Gastrocnemius medialis (tissue), 4 donors: ENCODE results near the gene DOK3.

Source experiments
- POLR2A ChIP-seq, 2 donors: fragments of 450-650 bp; IDR thresholded peaks; one replicate each; pipeline ENCODE4 v1.6.1; 2017; ENCODE audit warnings: antibody characterized with exemption in 2 of 2, mild to moderate bottlenecking in 2 of 2, moderate library complexity in 2 of 2
- TF ChIP-seq, protein P1 (sequence below), 5 experiments: fragments of 450-650 bp in 3 of 5; fragments of 200-600 bp in 2 of 5; sonication (generic) in 2 of 5; IDR thresholded peaks in 4 of 5; conservative IDR thresholded peaks in 1 of 5; 1 replicate in 4 of 5; 2 replicates in 1 of 5; pipeline ENCODE4 v1.5.1; 2016 to 2019; ENCODE audit warnings: antibody characterized with exemption in 5 of 5, mild to moderate bottlenecking in 3 of 5, moderate library complexity in 3 of 5

DNA sequence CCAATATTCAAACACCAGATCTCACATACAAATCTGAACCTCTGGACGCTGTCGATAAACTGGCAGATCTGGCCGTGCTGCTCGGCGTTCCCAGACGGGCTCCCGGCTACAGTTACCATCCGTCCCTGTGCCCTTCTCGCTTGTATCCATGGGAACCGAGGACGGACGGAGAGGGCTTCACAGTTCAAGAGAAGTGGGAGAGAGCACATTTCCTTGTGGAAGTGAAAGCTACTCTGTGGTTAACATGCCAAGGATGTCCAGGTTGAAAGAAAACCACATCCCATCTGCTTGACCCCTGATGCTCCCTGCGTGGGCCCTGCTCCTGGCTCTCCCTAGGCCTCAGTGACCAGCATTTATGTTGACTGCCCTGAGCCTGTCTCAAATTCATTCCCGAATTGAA lies 29.9 kb downstream of the DOK3 start:
- TF ChIP-seq, protein P1, sequence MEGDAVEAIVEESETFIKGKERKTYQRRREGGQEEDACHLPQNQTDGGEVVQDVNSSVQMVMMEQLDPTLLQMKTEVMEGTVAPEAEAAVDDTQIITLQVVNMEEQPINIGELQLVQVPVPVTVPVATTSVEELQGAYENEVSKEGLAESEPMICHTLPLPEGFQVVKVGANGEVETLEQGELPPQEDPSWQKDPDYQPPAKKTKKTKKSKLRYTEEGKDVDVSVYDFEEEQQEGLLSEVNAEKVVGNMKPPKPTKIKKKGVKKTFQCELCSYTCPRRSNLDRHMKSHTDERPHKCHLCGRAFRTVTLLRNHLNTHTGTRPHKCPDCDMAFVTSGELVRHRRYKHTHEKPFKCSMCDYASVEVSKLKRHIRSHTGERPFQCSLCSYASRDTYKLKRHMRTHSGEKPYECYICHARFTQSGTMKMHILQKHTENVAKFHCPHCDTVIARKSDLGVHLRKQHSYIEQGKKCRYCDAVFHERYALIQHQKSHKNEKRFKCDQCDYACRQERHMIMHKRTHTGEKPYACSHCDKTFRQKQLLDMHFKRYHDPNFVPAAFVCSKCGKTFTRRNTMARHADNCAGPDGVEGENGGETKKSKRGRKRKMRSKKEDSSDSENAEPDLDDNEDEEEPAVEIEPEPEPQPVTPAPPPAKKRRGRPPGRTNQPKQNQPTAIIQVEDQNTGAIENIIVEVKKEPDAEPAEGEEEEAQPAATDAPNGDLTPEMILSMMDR (IDR thresholded peaks at IDR 0.05 in 4 of 5, conservative IDR thresholded peaks at IDR 0.05 in 1 of 5) = no peak
- no peak for TF ChIP-seq POLR2A (IDR thresholded peaks at IDR 0.05)
